NCI-H2107 treated with DMSO at 0.1 percent for 48 hours (cell line): ENCODE measurements around the gene DUSP22.
"Not testable (repeated sequence)": the region's sequence is repeated elsewhere in the genome, so short reads cannot be mapped to it uniquely, and the experiment has no call there.

Experiments
- DNase-seq: peaks from one replicate; lab custom pipeline; 2025; ENCODE audit not compliant: unreplicated experiment; lab: John Stamatoyannopoulos, UW

The DUSP22 gene

GRCh38 chr6:279341-280029 lies 12.8 kb upstream of the DUSP22 start:
- no peak for DNase-seq

GRCh38 chr6:280775-281468 lies 11.4 kb upstream of the DUSP22 start:
- DNase-seq: no peak

GRCh38 chr6:281469-282103 lies 10.7 kb upstream of the DUSP22 start:
- no peak for DNase-seq

- DNase-seq: no peak
Measured at GRCh38 chr6:282177-282866, 10.0 kb upstream of the DUSP22 start.

GRCh38 chr6:282867-283416 lies 9.3 kb upstream of the DUSP22 start:
- no peak for DNase-seq

GRCh38 chr6:284486-284885 lies 7.8 kb upstream of the DUSP22 start:
- DNase-seq: no peak

GRCh38 chr6:285030-285771 lies 7.1 kb upstream of the DUSP22 start:
- no peak for DNase-seq

- not testable (repeated sequence) for DNase-seq
Measured at GRCh38 chr6:285902-286301, 6.4 kb upstream of the DUSP22 start.

- DNase-seq: no peak
Measured at GRCh38 chr6:286681-287488, 5.4 kb upstream of the DUSP22 start.

- no peak for DNase-seq
Measured at GRCh38 chr6:287489-287860, 4.8 kb upstream of the DUSP22 start.

- DNase-seq: no peak
Measured at GRCh38 chr6:288866-289265, 3.4 kb upstream of the DUSP22 start.

GRCh38 chr6:290111-290922 lies 2.0 kb upstream of the DUSP22 start:
- DNase-seq: no peak

- no peak for DNase-seq
Measured at GRCh38 chr6:291204-291696, 1.0 kb upstream of the DUSP22 start.

GRCh38 chr6:292506-293192 lies 362 bp downstream of the DUSP22 start:
- DNase-seq: no peak

- DNase-seq: no peak
Measured at GRCh38 chr6:293193-294174, 1.2 kb downstream of the DUSP22 start.

- no peak for DNase-seq
Measured at GRCh38 chr6:294656-295565, 2.6 kb downstream of the DUSP22 start.
